ENCODE data around the gene ACSS3.

Gene ACSS3

DNA sequence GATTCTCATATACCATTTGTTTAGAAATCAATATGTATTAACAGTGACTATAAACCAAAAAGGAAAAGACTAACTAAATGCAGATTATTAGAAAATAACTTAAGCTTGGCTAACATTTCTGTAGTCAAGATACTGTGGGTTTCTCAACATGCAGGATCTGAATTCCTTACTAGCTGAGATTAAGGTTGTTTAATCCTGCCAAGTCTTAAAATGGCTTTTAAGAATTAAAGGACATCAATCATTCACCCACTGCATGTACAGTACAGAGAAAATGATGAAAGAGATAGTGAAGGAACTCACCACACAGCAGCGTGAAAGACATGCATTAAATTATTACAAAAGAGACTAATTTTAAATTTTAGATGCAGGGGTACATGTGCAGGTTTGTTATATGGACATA, 3.8 kb downstream of the ACSS3 start:
- TF ChIP-seq, protein P1, sequence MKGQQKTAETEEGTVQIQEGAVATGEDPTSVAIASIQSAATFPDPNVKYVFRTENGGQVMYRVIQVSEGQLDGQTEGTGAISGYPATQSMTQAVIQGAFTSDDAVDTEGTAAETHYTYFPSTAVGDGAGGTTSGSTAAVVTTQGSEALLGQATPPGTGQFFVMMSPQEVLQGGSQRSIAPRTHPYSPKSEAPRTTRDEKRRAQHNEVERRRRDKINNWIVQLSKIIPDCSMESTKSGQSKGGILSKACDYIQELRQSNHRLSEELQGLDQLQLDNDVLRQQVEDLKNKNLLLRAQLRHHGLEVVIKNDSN (IDR thresholded peaks at IDR 0.05) = no peak
- TF ChIP-seq REST (IDR thresholded peaks at IDR 0.05; ENCODE audit: low read depth) (no peak), EP300 (IDR thresholded peaks at IDR 0.05; ENCODE audit: borderline replicate concordance) (no peak), FOXM1 (IDR thresholded peaks at IDR 0.05; ENCODE audit: borderline replicate concordance, low read depth) (no peak), YY1 (IDR thresholded peaks at IDR 0.05; ENCODE audit: low read depth) (no peak), CEBPB (IDR thresholded peaks at IDR 0.05) (no peak), ZBTB7A (IDR thresholded peaks at IDR 0.05; ENCODE audit: low read depth) (no peak), CREB1 (IDR thresholded peaks at IDR 0.05; ENCODE audit: low read depth) (no peak), NFIC (IDR thresholded peaks at IDR 0.05) (no peak), TAF1 (IDR thresholded peaks at IDR 0.05; ENCODE audit: low read depth) (no peak), RAD21 (IDR thresholded peaks at IDR 0.05; ENCODE audit: low read depth) (no peak), EGR1 (IDR thresholded peaks at IDR 0.05) (no peak), TCF12 (IDR thresholded peaks at IDR 0.05; ENCODE audit: low read depth) (no peak), TEAD4 (IDR thresholded peaks at IDR 0.05) (no peak)
- TF ChIP-seq, protein P2, sequence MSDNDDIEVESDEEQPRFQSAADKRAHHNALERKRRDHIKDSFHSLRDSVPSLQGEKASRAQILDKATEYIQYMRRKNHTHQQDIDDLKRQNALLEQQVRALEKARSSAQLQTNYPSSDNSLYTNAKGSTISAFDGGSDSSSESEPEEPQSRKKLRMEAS (IDR thresholded peaks at IDR 0.05) = no peak

DNA sequence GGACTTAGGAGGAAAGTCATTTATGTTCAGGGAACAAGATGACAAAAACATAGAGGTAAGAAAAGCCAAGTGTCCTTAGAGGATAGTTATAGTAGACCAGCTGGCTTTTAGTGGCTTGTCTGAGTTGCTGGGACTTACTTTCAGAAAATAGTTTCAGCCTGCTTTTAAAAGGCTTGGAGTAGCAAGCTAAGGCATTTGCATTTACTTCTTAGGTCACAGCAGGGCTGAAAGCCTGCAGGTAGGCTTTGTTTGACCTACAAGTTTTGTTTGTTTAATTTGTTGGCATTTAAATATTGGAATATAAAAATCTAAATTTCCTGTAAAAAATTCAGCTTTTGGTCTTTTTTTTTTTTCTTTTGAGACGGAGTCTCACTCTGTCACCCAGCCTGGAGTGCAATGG, 5.1 kb downstream of the ACSS3 start:
- TF ChIP-seq CREB1 (IDR thresholded peaks at IDR 0.05; ENCODE audit: low read depth) (no peak), EP300 (IDR thresholded peaks at IDR 0.05; ENCODE audit: borderline replicate concordance) (no peak), FOXM1 (IDR thresholded peaks at IDR 0.05; ENCODE audit: borderline replicate concordance, low read depth) (no peak), TAF1 (IDR thresholded peaks at IDR 0.05; ENCODE audit: low read depth) (no peak), ZBTB7A (IDR thresholded peaks at IDR 0.05; ENCODE audit: low read depth) (no peak), EGR1 (IDR thresholded peaks at IDR 0.05) (no peak)
- TF ChIP-seq, protein P1 (IDR thresholded peaks at IDR 0.05) = no peak

GRCh38 chr12:81083906-81084513, 6.1 kb downstream of the ACSS3 start:
- TF ChIP-seq TEAD4 (IDR thresholded peaks at IDR 0.05) = no peak
- no peak for TF ChIP-seq TCF12 (IDR thresholded peaks at IDR 0.05; ENCODE audit: low read depth)
- TF ChIP-seq, protein P2 (IDR thresholded peaks at IDR 0.05) = no peak
- TF ChIP-seq CEBPB (IDR thresholded peaks at IDR 0.05) = no peak
- no peak for TF ChIP-seq REST (IDR thresholded peaks at IDR 0.05; ENCODE audit: low read depth)
- no peak for TF ChIP-seq YY1 (IDR thresholded peaks at IDR 0.05; ENCODE audit: low read depth)
- TF ChIP-seq, protein P1 (IDR thresholded peaks at IDR 0.05) = no peak
- no peak for TF ChIP-seq RAD21 (IDR thresholded peaks at IDR 0.05; ENCODE audit: low read depth)
- no peak for TF ChIP-seq EP300 (IDR thresholded peaks at IDR 0.05; ENCODE audit: borderline replicate concordance)
- TF ChIP-seq CREB1 (IDR thresholded peaks at IDR 0.05; ENCODE audit: low read depth) = no peak
- TF ChIP-seq EGR1 (IDR thresholded peaks at IDR 0.05) = no peak
- no peak for TF ChIP-seq ZBTB7A (IDR thresholded peaks at IDR 0.05; ENCODE audit: low read depth)
- TF ChIP-seq NFIC (IDR thresholded peaks at IDR 0.05) = no peak
- TF ChIP-seq FOXM1 (IDR thresholded peaks at IDR 0.05; ENCODE audit: borderline replicate concordance, low read depth) = no peak

GRCh38 chr12:81084811-81085350, 7.0 kb downstream of the ACSS3 start:
- TF ChIP-seq TAF1 (IDR thresholded peaks at IDR 0.05; ENCODE audit: low read depth) (no peak), TEAD4 (IDR thresholded peaks at IDR 0.05) (no peak), RAD21 (IDR thresholded peaks at IDR 0.05; ENCODE audit: low read depth) (no peak), REST (IDR thresholded peaks at IDR 0.05; ENCODE audit: low read depth) (no peak), CREB1 (IDR thresholded peaks at IDR 0.05; ENCODE audit: low read depth) (no peak), TCF12 (IDR thresholded peaks at IDR 0.05; ENCODE audit: low read depth) (no peak)

Data from Ishikawa (cell line).